HFF-Myc (cell line): Measurements from ENCODE around the gene CLMN.

ENCODE experiments used
- DNase-seq: peaks from one replicate; pipeline ENCODE4 v3.0.0-alpha.2; 2011; ENCODE audit warnings: low read depth; ENCODE audit errors: extremely low read depth
- H3K4me3 ChIP-seq: replicated peaks from 2 replicates; pipeline ENCODE4 v1.5.1; 2011; ENCODE audit warnings: low read depth, mild to moderate bottlenecking, control low read depth, low read length
- CTCF ChIP-seq: IDR thresholded peaks from 2 replicates; pipeline ENCODE4 v1.5.1; 2012; ENCODE audit warnings: mild to moderate bottlenecking, low read depth, low read length, control low read depth; ENCODE audit errors: missing control alignments

CLMN gene

GRCh38 chr14:95305940-95306339 lies 13.8 kb downstream of the CLMN start:
- no peak for TF ChIP-seq CTCF
- no peak for DNase-seq
- no peak overlapping the region for H3K4me3 ChIP-seq

- H3K4me3 ChIP-seq: no peak overlapping the region
- DNase-seq: no peak
- no peak for TF ChIP-seq CTCF
These were observed 14.6 kb downstream of the CLMN start for GRCh38 chr14:95305145-95305544.

GRCh38 chr14:95304342-95304741 lies 15.4 kb downstream of the CLMN start:
- TF ChIP-seq CTCF: no peak
- no peak overlapping the region for H3K4me3 ChIP-seq
- no peak for DNase-seq

GRCh38 chr14:95303552-95303951 lies 16.2 kb downstream of the CLMN start:
- H3K4me3 ChIP-seq: no peak overlapping the region
- DNase-seq: no peak
- TF ChIP-seq CTCF: no peak

GRCh38 chr14:95302667-95303506 lies 16.8 kb downstream of the CLMN start:
- DNase-seq: no peak
- no peak for TF ChIP-seq CTCF
- H3K4me3 ChIP-seq: no peak overlapping the region

GRCh38 chr14:95301527-95302187 lies 18.1 kb downstream of the CLMN start:
- no peak overlapping the region for H3K4me3 ChIP-seq
- no peak for DNase-seq
- no peak for TF ChIP-seq CTCF
